GM12878 (cell line): ENCODE measurements around the gene LEMD3. TPM values are rescaled to one million over a fixed set of nuclear protein-coding genes. Genes with fewer than 3 reads are reported as not detected.

Experiments used
- ATAC-seq: fragments of 200-7000 bp; cut with Tn5 transposase; 3 replicates; pipeline ENCODE4 v1.9.1; 2020; ENCODE audit warnings: mild to moderate bottlenecking, moderate library complexity
- BruUV-seq: library from RNA; stranded (reverse); fragments of 400-500 nt; replicated peaks from 2 replicates; lab custom pipeline; 2021; lab: Mats Ljungman, UMichigan
- CTCF ChIA-PET: fragments of 300-600 bp; sonication (Branson Sonifier 250); formaldehyde crosslinking; extraction: SDS; loops from one replicate; lab custom pipeline; 2021; ENCODE audit warnings: inconsistent platforms; lab: Yijun Ruan, JAX
- POLR2A ChIA-PET: fragments of 350-600 bp; formaldehyde crosslinking; extraction: SDS; loops from one replicate; lab custom pipeline; 2021; ENCODE audit warnings: inconsistent platforms; lab: Charles Lee
- RAD21 ChIA-PET: fragments of 300-600 bp; sonication (Branson Sonifier 250); formaldehyde crosslinking; loops from one replicate; lab custom pipeline; 2023; ENCODE audit warnings: antibody characterized with exemption; ENCODE audit not compliant: unreplicated experiment; lab: Charles Lee
- SMC1A ChIA-PET: fragments of 300-600 bp; sonication (Branson Sonifier 250); formaldehyde crosslinking; loops from one replicate; lab custom pipeline; 2023; ENCODE audit not compliant: unreplicated experiment, uncharacterized antibody; lab: Charles Lee
- DNase-seq: peaks from one replicate; pipeline ENCODE4 v3.0.0-alpha.2; 2011; ENCODE audit warnings: low read depth, low spot score
- FAIRE-seq: peaks from 3 replicates; lab custom pipeline; 2011; peaks lifted over from hg19 to GRCh38; lab: Jason Lieb, UNC
- H2AFZ ChIP-seq: 2 replicates; pipeline ENCODE4 v1.6.0; 2011; ENCODE audit warnings: low read depth, low read length, control low read depth; ENCODE audit not compliant: control insufficient read depth
- H3K27ac ChIP-seq: 2 replicates; pipeline ENCODE4 v1.5.1; 2011; ENCODE audit warnings: control low read depth; ENCODE audit not compliant: control insufficient read depth, insufficient read depth
- H3K27me3 ChIP-seq, 2 experiments: replicated peaks in 1 of 2; 2 replicates each; pipeline versions ENCODE4 v1.6.0 to v1.6.1; 2011; ENCODE audit warnings: low read length in 1 of 2; ENCODE audit not compliant: control insufficient read depth in 2 of 2, insufficient read depth in 2 of 2
- H3K36me3 ChIP-seq, 2 experiments: 2 replicates each; pipeline ENCODE4 v1.5.1; 2011; ENCODE audit warnings: low read length in 1 of 2; ENCODE audit not compliant: control insufficient read depth in 2 of 2, insufficient read depth in 2 of 2
- H3K4me1 ChIP-seq: 2 replicates; pipeline ENCODE4 v1.6.1; 2011; ENCODE audit warnings: mild to moderate bottlenecking, low read length, moderate library complexity, mixed read lengths; ENCODE audit not compliant: control insufficient read depth, insufficient read depth
- H3K4me2 ChIP-seq: 2 replicates; pipeline ENCODE4 v1.6.0; 2011; ENCODE audit warnings: control low read depth; ENCODE audit not compliant: control insufficient read depth, insufficient read depth
- H3K4me3 ChIP-seq: fragments of 200-600 bp; sonication (generic); 2 replicates; pipeline ENCODE4 v1.5.1; 2016
- H3K79me2 ChIP-seq: 2 replicates; pipeline ENCODE4 v1.6.0; 2011; ENCODE audit warnings: low read length; ENCODE audit not compliant: control insufficient read depth, insufficient read depth
- H3K9ac ChIP-seq: 2 replicates; pipeline ENCODE4 v1.8.0; 2011; ENCODE audit warnings: low read length, control low read depth, mixed read lengths; ENCODE audit not compliant: control insufficient read depth, insufficient read depth
- H3K9me3 ChIP-seq: replicated peaks from 3 replicates; pipeline ENCODE4 v1.5.1; 2011; ENCODE audit warnings: mild to moderate bottlenecking, low read length; ENCODE audit not compliant: control insufficient read depth, insufficient read depth
- H4K20me1 ChIP-seq: 2 replicates; pipeline ENCODE4 v1.6.0; 2011; ENCODE audit not compliant: control insufficient read depth, insufficient read depth
- CBFB ChIP-seq: IDR thresholded peaks from 2 replicates; pipeline ENCODE4 v1.6.1; 2016; ENCODE audit warnings: antibody characterized with exemption, low read depth
- CHD1 ChIP-seq: IDR thresholded peaks from 2 replicates; pipeline ENCODE4 v1.6.1; 2012; ENCODE audit warnings: low read depth, low read length, improper control_type of control experiment
- EED ChIP-seq: sonication (generic); IDR thresholded peaks from 2 replicates; pipeline ENCODE4 v1.6.1; 2016; ENCODE audit warnings: antibody characterized with exemption, low read depth
- JUNB ChIP-seq: IDR thresholded peaks from 2 replicates; pipeline ENCODE4 v1.6.1; 2016; ENCODE audit warnings: antibody characterized with exemption, mild to moderate bottlenecking
- NFYB ChIP-seq: IDR thresholded peaks from 2 replicates; pipeline ENCODE4 v1.6.1; 2011; ENCODE audit warnings: low read depth, mild to moderate bottlenecking, low read length, improper control_type of control experiment, moderate library complexity; ENCODE audit not compliant: insufficient read depth
- RAD21 ChIP-seq: IDR thresholded peaks from 2 replicates; pipeline ENCODE4 v1.6.1; 2011; ENCODE audit warnings: mild to moderate bottlenecking, low read depth, low read length, moderate library complexity; ENCODE audit not compliant: insufficient read depth
- SMARCA5 ChIP-seq: fragments of 450-650 bp; IDR thresholded peaks from 2 replicates; pipeline ENCODE4 v1.6.1; 2017; ENCODE audit warnings: mild to moderate bottlenecking
- SMC3 ChIP-seq: IDR thresholded peaks from 2 replicates; pipeline ENCODE4 v1.6.1; 2011; ENCODE audit warnings: low read length, improper control_type of control experiment, borderline replicate concordance
- SP1 ChIP-seq: IDR thresholded peaks from one replicate; pipeline ENCODE4 v1.6.1; 2011; ENCODE audit warnings: low read depth, low read length
- SRF ChIP-seq, 2 experiments: IDR thresholded peaks; 2 replicates each; pipeline ENCODE4 v1.6.1; 2011; ENCODE audit warnings: low read depth in 2 of 2, low read length in 2 of 2, mild to moderate bottlenecking in 1 of 2, moderate library complexity in 1 of 2
- ZNF384 ChIP-seq: IDR thresholded peaks from 2 replicates; pipeline ENCODE4 v1.6.1; 2012; ENCODE audit warnings: low read depth, mild to moderate bottlenecking, low read length, improper control_type of control experiment, borderline replicate concordance
- WGBS: methylation state at CpG from one replicate; pipeline ENCODE4 v1.1.6; 2016; ENCODE audit warnings: low lambda C conversion rate; ENCODE audit not compliant: insufficient replicate concordance, insufficient coverage; ENCODE audit errors: missing lambda C conversion rate; 5-methylcytosine and 5-hydroxymethylcytosine counted together
- in situ Hi-C: fragments of 300-500 bp; cut with MboI; formaldehyde crosslinking; loops from 9 replicates; pipeline ENCODE4 v1.14.3; 2018; ENCODE audit warnings: mixed read lengths
- intact Hi-C: fragments of 100-400 bp; cut with micrococcal nuclease; formaldehyde crosslinking; loops from one replicate; pipeline ENCODE4 v1.14.2; 2022; ENCODE audit not compliant: unreplicated experiment
- polyA plus RNA-seq, 11 experiments: library from polyadenylated mRNA; depleted of rRNA in 4 of 11; unstranded in 6 of 11; stranded (reverse) in 5 of 11; fragments of >200 nt; fragmentation: Nextera tagmentation in 4 of 11; fragmentation: Illumina TruSeq in 1 of 11; extraction: Ambion mirVana in 4 of 11; extraction: Trizol in 1 of 11; gene quantifications; 1 replicate in 1 of 11; 2 replicates in 10 of 11; pipeline versions ENCODE4 v1.2.1 to v1.2.3, GENCODE V29; 2011 to 2016; ENCODE audit warnings: inconsistent platforms in 2 of 11, missing spikeins in 2 of 11, low read depth in 1 of 11
- total RNA-seq, 4 experiments: library from RNA; depleted of rRNA in 3 of 4; stranded (reverse); fragments of >200 nt in 3 of 4; fragmentation: Illumina TruSeq in 1 of 4; extraction: Trizol in 1 of 4; gene quantifications; 2 replicates each; pipeline versions ENCODE4 v1.2.1 to v1.2.3, GENCODE V29; 2013 to 2021
- TF ChIP-seq, protein P1 (sequence below), 3 experiments: IDR thresholded peaks in 2 of 3; conservative IDR thresholded peaks in 1 of 3; 2 replicates each; pipeline ENCODE4 v1.5.1; 2011; ENCODE audit warnings: low read depth in 3 of 3, low read length in 3 of 3, mild to moderate bottlenecking in 3 of 3, control low read depth in 2 of 3, moderate library complexity in 2 of 3, inconsistent platforms in 1 of 3, mixed read lengths in 1 of 3; ENCODE audit not compliant: control insufficient read depth in 2 of 3, insufficient read depth in 1 of 3; ENCODE audit errors: extremely low read depth in 1 of 3
- TF ChIP-seq, protein P2 (sequence below): fragments of 450-650 bp; IDR thresholded peaks from 2 replicates; pipeline ENCODE4 v1.6.1; 2017; ENCODE audit warnings: mild to moderate bottlenecking, moderate library complexity
- TF ChIP-seq, protein P3 (sequence below): IDR thresholded peaks from 2 replicates; pipeline ENCODE4 v1.6.1; 2011; ENCODE audit warnings: borderline replicate concordance, low read depth, mild to moderate bottlenecking, moderate library complexity, low read length; ENCODE audit not compliant: insufficient read depth, poor library complexity, severe bottlenecking

Gene LEMD3
- total and polyA plus RNA-seq, 10 of the 15 experiments (the other 5 are each of a cell fraction or from before 2014, with no cell fraction given) = 7.5 to 26.0 (median 16.5) TPM

DNA sequence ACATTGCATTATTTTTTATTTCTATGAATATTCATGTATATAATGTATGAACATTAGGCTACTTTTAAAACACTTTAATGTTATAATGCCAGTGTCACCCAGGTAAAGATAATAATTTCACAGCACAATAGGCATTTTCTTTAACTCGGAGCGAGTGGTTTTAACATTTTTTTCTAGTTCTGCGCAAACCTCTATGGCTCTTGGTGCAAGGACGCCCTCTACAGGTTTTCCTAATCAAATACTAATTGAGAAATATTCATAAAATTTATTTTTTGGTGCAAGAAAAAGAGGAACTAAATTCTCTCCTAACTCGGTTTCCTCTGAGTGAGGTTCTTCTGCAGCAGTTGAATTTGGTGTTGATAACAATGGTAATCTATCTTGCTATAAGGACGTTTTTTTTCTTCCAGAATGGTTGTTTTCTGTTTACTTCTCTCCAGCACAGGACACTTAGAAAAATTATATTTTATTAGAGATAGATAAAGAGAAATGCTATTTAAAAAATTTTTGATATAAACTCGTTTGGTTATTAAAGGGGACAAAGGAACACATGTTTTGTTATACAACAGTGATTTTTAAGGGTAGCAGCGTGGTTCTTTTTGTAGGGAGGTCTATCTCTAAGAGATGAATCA lies 45.8 kb upstream of the LEMD3 start:
- ATAC-seq (peak; percentile 53), FAIRE-seq (peak; percentile 7), DNase-seq (peak; percentile 8)
- H3K9ac ChIP-seq = no peak overlapping the region
- no peak overlapping the region for H3K27ac ChIP-seq
- intact Hi-C loops (loop anchor here (1.0 to 2.0 kb wide), 4 partner anchors 109 to 327 kb away; no protein-coding TSS in a partner anchor), in situ Hi-C loops (loop anchor here (5.0 kb wide), 1 partner anchor 326 kb away; no protein-coding TSS in a partner anchor)
- no peaks in the 10 kb centered on the region for H3K79me2 ChIP-seq
- H3K27me3 ChIP-seq = peaks cover 2 to 5% of the 10 kb centered on the region in 2 experiments; a peak in 3 of 4 replicates
- CTCF ChIA-PET = interaction anchor here (0.6 to 3.1 kb wide), 27 partner anchors 8 to 695 kb away, joined by 3 to 38 read pairs (median 4); no protein-coding TSS in a partner anchor
- SMC1A ChIA-PET = interaction anchor here (0.7 to 6.5 kb wide), 14 partner anchors 10 to 327 kb away, joined by 3 to 57 read pairs (median 6); no protein-coding TSS in a partner anchor
- POLR2A ChIA-PET = interaction anchor here (1.0 kb wide), 1 partner anchor 327 kb away, joined by 3 read pairs; no protein-coding TSS in a partner anchor
- no peaks in the 10 kb centered on the region for H3K36me3 ChIP-seq
- WGBS = 14% methylated on average over 8 of the region's 8 CpGs
- H2AFZ ChIP-seq = no peak overlapping the region
- no peak overlapping the region for H3K4me3 ChIP-seq
- RAD21 ChIA-PET = interaction anchor here (0.8 to 2.7 kb wide), 13 partner anchors 12 to 327 kb away, joined by 3 to 21 read pairs (median 5); partner anchors contain the start of gene LEMD3
- H3K9me3 ChIP-seq = no peaks in the 10 kb centered on the region
- BruUV-seq = no TSS peak
- no peaks in the 10 kb centered on the region; the same call in 1 of the 2 replicates for H3K4me1 ChIP-seq
- H4K20me1 ChIP-seq = no peaks in the 10 kb centered on the region
- TF ChIP-seq SRF (IDR thresholded peaks at IDR 0.05; ENCODE audit: low read depth in 2 of 2, low read length in 2 of 2) (no peak), SMARCA5 (no peak), NFYB (no peak), SMC3 (peak; percentile 70), CBFB (no peak), EED (no peak), RAD21 (peak; percentile 87), ZNF384 (peak; percentile 82; the same call in 1 of the 2 replicates), CHD1 (no peak), JUNB (no peak), SP1 (no peak)
- TF ChIP-seq, protein P1, sequence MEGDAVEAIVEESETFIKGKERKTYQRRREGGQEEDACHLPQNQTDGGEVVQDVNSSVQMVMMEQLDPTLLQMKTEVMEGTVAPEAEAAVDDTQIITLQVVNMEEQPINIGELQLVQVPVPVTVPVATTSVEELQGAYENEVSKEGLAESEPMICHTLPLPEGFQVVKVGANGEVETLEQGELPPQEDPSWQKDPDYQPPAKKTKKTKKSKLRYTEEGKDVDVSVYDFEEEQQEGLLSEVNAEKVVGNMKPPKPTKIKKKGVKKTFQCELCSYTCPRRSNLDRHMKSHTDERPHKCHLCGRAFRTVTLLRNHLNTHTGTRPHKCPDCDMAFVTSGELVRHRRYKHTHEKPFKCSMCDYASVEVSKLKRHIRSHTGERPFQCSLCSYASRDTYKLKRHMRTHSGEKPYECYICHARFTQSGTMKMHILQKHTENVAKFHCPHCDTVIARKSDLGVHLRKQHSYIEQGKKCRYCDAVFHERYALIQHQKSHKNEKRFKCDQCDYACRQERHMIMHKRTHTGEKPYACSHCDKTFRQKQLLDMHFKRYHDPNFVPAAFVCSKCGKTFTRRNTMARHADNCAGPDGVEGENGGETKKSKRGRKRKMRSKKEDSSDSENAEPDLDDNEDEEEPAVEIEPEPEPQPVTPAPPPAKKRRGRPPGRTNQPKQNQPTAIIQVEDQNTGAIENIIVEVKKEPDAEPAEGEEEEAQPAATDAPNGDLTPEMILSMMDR (IDR thresholded peaks at IDR 0.05 in 2 of 3, conservative IDR thresholded peaks at IDR 0.05 in 1 of 3; ENCODE audit: control insufficient read depth in 2 of 3, extremely low read depth in 1 of 3, insufficient read depth in 1 of 3, low read depth in 3 of 3, low read length in 3 of 3) = peak; percentile 42 to 64 (median 48); a peak in 5 of 6 replicates
- TF ChIP-seq, protein P2, sequence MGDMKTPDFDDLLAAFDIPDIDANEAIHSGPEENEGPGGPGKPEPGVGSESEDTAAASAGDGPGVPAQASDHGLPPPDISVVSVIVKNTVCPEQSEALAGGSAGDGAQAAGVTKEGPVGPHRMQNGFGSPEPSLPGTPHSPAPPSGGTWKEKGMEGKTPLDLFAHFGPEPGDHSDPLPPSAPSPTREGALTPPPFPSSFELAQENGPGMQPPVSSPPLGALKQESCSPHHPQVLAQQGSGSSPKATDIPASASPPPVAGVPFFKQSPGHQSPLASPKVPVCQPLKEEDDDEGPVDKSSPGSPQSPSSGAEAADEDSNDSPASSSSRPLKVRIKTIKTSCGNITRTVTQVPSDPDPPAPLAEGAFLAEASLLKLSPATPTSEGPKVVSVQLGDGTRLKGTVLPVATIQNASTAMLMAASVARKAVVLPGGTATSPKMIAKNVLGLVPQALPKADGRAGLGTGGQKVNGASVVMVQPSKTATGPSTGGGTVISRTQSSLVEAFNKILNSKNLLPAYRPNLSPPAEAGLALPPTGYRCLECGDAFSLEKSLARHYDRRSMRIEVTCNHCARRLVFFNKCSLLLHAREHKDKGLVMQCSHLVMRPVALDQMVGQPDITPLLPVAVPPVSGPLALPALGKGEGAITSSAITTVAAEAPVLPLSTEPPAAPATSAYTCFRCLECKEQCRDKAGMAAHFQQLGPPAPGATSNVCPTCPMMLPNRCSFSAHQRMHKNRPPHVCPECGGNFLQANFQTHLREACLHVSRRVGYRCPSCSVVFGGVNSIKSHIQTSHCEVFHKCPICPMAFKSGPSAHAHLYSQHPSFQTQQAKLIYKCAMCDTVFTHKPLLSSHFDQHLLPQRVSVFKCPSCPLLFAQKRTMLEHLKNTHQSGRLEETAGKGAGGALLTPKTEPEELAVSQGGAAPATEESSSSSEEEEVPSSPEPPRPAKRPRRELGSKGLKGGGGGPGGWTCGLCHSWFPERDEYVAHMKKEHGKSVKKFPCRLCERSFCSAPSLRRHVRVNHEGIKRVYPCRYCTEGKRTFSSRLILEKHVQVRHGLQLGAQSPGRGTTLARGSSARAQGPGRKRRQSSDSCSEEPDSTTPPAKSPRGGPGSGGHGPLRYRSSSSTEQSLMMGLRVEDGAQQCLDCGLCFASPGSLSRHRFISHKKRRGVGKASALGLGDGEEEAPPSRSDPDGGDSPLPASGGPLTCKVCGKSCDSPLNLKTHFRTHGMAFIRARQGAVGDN = no peak
- TF ChIP-seq, protein P3, sequence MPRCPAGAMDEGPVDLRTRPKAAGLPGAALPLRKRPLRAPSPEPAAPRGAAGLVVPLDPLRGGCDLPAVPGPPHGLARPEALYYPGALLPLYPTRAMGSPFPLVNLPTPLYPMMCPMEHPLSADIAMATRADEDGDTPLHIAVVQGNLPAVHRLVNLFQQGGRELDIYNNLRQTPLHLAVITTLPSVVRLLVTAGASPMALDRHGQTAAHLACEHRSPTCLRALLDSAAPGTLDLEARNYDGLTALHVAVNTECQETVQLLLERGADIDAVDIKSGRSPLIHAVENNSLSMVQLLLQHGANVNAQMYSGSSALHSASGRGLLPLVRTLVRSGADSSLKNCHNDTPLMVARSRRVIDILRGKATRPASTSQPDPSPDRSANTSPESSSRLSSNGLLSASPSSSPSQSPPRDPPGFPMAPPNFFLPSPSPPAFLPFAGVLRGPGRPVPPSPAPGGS = no peak
- TF ChIP-seq, all 136 proteins: peak for 4
- no peak overlapping the region for H3K4me2 ChIP-seq
